IMR-90 (cell line): ENCODE measurements around the gene SPIN1. TPM values are rescaled to one million over a fixed set of nuclear protein-coding genes. Genes with fewer than 3 reads are reported as not detected.

ENCODE experiments used
- ATAC-seq: fragments of 200-7000 bp; cut with Tn5 transposase; 2 replicates; pipeline ENCODE4 v1.9.1; 2020; ENCODE audit warnings: low read depth, mild to moderate bottlenecking, moderate library complexity
- BruUV-seq: library from RNA; stranded (reverse); fragments of 400-500 nt; replicated peaks from 2 replicates; lab custom pipeline; 2021; lab: Mats Ljungman, UMichigan
- CTCF ChIA-PET: fragments of 300-600 bp; formaldehyde crosslinking; extraction: SDS; loops from one replicate; lab custom pipeline; 2021; ENCODE audit warnings: antibody characterized with exemption; lab: Yijun Ruan, JAX
- POLR2A ChIA-PET: fragments of 300-600 bp; sonication (Branson Sonifier 250); formaldehyde crosslinking; loops from one replicate; lab custom pipeline; 2022; ENCODE audit warnings: antibody characterized with exemption; ENCODE audit not compliant: unreplicated experiment; lab: Charles Lee
- DNase-seq: peaks from one replicate; pipeline ENCODE4 v3.0.0; 2013
- H2AFZ ChIP-seq: replicated peaks from 2 replicates; pipeline ENCODE3; 2013; ENCODE audit warnings: low read length, mild to moderate bottlenecking; ENCODE audit not compliant: poor library complexity
- H2AK5ac ChIP-seq: 2 replicates; pipeline ENCODE4 v1.6.1; 2013; ENCODE audit warnings: low read depth, low read length, inconsistent platforms
- H2AK9ac ChIP-seq: replicated peaks from 2 replicates; pipeline ENCODE3; 2013; ENCODE audit warnings: mild to moderate bottlenecking, low read depth, low read length, moderate library complexity; ENCODE audit not compliant: poor library complexity
- H2BK120ac ChIP-seq: 2 replicates; pipeline ENCODE4 v1.6.1; 2013; ENCODE audit warnings: low read depth, low read length, inconsistent platforms
- H2BK15ac ChIP-seq: 3 replicates; pipeline ENCODE4 v1.6.1; 2013; ENCODE audit warnings: low read depth, low read length, inconsistent platforms
- H2BK20ac ChIP-seq: 2 replicates; pipeline ENCODE4 v1.6.1; 2013; ENCODE audit warnings: low read depth, mild to moderate bottlenecking, inconsistent platforms, low read length, moderate library complexity
- H2BK5ac ChIP-seq: 2 replicates; pipeline ENCODE4 v1.6.1; 2013; ENCODE audit warnings: mild to moderate bottlenecking, low read depth, low read length, inconsistent platforms; ENCODE audit not compliant: poor library complexity, severe bottlenecking
- H3K14ac ChIP-seq: replicated peaks from 2 replicates; pipeline ENCODE4 v1.6.1; 2013; ENCODE audit warnings: low read depth, low read length, inconsistent platforms
- H3K18ac ChIP-seq: 2 replicates; pipeline ENCODE4 v1.6.1; 2013; ENCODE audit warnings: low read depth, low read length, control low read depth
- H3K23ac ChIP-seq: 2 replicates; pipeline ENCODE4 v1.6.1; 2013; ENCODE audit warnings: low read depth, low read length, inconsistent platforms
- H3K27ac ChIP-seq: 2 replicates; pipeline ENCODE4 v1.5.1; 2013; ENCODE audit warnings: mild to moderate bottlenecking, control low read depth, low read length; ENCODE audit not compliant: insufficient read depth
- H3K27me3 ChIP-seq: 2 replicates; pipeline ENCODE4 v1.6.1; 2013; ENCODE audit warnings: low read length; ENCODE audit not compliant: control insufficient read depth, insufficient read depth
- H3K36me3 ChIP-seq: 2 replicates; pipeline ENCODE4 v1.6.1; 2013; ENCODE audit warnings: low read length, mixed read lengths; ENCODE audit not compliant: control insufficient read depth, insufficient read depth
- H3K4ac ChIP-seq: 2 replicates; pipeline ENCODE4 v1.6.1; 2013; ENCODE audit warnings: low read depth, low read length, inconsistent platforms
- H3K4me1 ChIP-seq: 2 replicates; pipeline ENCODE4 v1.6.1; 2013; ENCODE audit warnings: low read length, mixed read lengths; ENCODE audit not compliant: control insufficient read depth, insufficient read depth
- H3K4me2 ChIP-seq: 2 replicates; pipeline ENCODE4 v1.6.1; 2013; ENCODE audit warnings: low read depth, mild to moderate bottlenecking, control low read depth, low read length, moderate library complexity
- H3K4me3 ChIP-seq: 2 replicates; pipeline ENCODE4 v1.5.1; 2013; ENCODE audit warnings: low read depth, mild to moderate bottlenecking, control low read depth, low read length, moderate library complexity; ENCODE audit not compliant: insufficient read depth
- H3K56ac ChIP-seq: 2 replicates; pipeline ENCODE4 v1.6.1; 2013; ENCODE audit warnings: low read length, inconsistent platforms; ENCODE audit not compliant: insufficient read depth; ENCODE audit errors: extremely low read depth
- H3K79me1 ChIP-seq, 2 experiments: 2 replicates each; pipeline ENCODE4 v1.6.1; 2013; ENCODE audit warnings: low read length in 2 of 2, inconsistent platforms in 1 of 2, low read depth in 1 of 2
- H3K9ac ChIP-seq: 2 replicates; pipeline ENCODE4 v1.6.1; 2013; ENCODE audit warnings: low read depth, low read length, control low read depth
- H3K9me1 ChIP-seq: 2 replicates; pipeline ENCODE4 v1.6.1; 2013; ENCODE audit warnings: low read length, inconsistent platforms; ENCODE audit not compliant: insufficient read depth
- H3K9me3 ChIP-seq: 2 replicates; pipeline ENCODE4 v1.6.1; 2013; ENCODE audit warnings: low read length; ENCODE audit not compliant: control insufficient read depth, insufficient read depth
- H4K20me1 ChIP-seq: 2 replicates; pipeline ENCODE4 v1.6.1; 2013; ENCODE audit warnings: low read length, inconsistent platforms; ENCODE audit not compliant: insufficient read depth
- H4K5ac ChIP-seq: 2 replicates; pipeline ENCODE4 v1.6.1; 2013; ENCODE audit warnings: mild to moderate bottlenecking, low read depth, low read length, control low read depth
- H4K8ac ChIP-seq, 2 experiments: 2 replicates each; pipeline ENCODE4 v1.6.1; 2013; ENCODE audit warnings: low read depth in 2 of 2, low read length in 2 of 2, control low read depth in 1 of 2, inconsistent platforms in 1 of 2
- H4K91ac ChIP-seq: 2 replicates; pipeline ENCODE4 v1.6.1; 2013; ENCODE audit warnings: low read depth, low read length, inconsistent platforms; ENCODE audit not compliant: insufficient read depth
- BHLHE40 ChIP-seq: fragments of 150-350 bp; IDR thresholded peaks from 2 replicates; pipeline ENCODE4 v1.6.1; 2016; ENCODE audit warnings: mild to moderate bottlenecking, low read depth, low read length
- CEBPB ChIP-seq: IDR thresholded peaks from 2 replicates; pipeline ENCODE4 v1.6.1; 2012; ENCODE audit warnings: low read depth, low read length, improper control_type of control experiment
- CHD1 ChIP-seq: IDR thresholded peaks from 2 replicates; pipeline ENCODE4 v1.6.1; 2012; ENCODE audit warnings: low read depth, low read length, improper control_type of control experiment
- CTCF ChIP-seq: conservative IDR thresholded peaks from 2 replicates; pipeline ENCODE4 v1.5.1; 2012; ENCODE audit warnings: mild to moderate bottlenecking, low read depth, low read length, improper control_type of control experiment
- ELK1 ChIP-seq: fragments of 150-350 bp; IDR thresholded peaks from 2 replicates; pipeline ENCODE4 v1.6.1; 2016; ENCODE audit warnings: low read depth, mild to moderate bottlenecking, low read length, moderate library complexity, borderline replicate concordance
- FOS ChIP-seq: fragments of 150-350 bp; IDR thresholded peaks from 2 replicates; pipeline ENCODE4 v1.6.1; 2016; ENCODE audit warnings: low read depth, low read length
- MAFK ChIP-seq: IDR thresholded peaks from 2 replicates; pipeline ENCODE4 v1.6.1; 2012; ENCODE audit warnings: low read depth, low read length, improper control_type of control experiment
- MAZ ChIP-seq: IDR thresholded peaks from 2 replicates; pipeline ENCODE4 v1.6.1; 2012; ENCODE audit warnings: low read depth, mild to moderate bottlenecking, low read length, improper control_type of control experiment, moderate library complexity, borderline replicate concordance
- MXI1 ChIP-seq: IDR thresholded peaks from 2 replicates; pipeline ENCODE4 v1.6.1; 2012; ENCODE audit warnings: low read depth, mild to moderate bottlenecking, low read length, moderate library complexity, borderline replicate concordance
- NFE2L2 ChIP-seq: fragments of 150-350 bp; IDR thresholded peaks from 2 replicates; pipeline ENCODE4 v1.6.1; 2016; ENCODE audit warnings: low read depth, mild to moderate bottlenecking, low read length
- POLR2A ChIP-seq: IDR thresholded peaks from 2 replicates; pipeline ENCODE4 v1.6.1; 2012; ENCODE audit warnings: mild to moderate bottlenecking, low read depth, low read length
- RAD21 ChIP-seq: IDR thresholded peaks from 2 replicates; pipeline ENCODE4 v1.6.1; 2012; ENCODE audit warnings: low read length, improper control_type of control experiment
- RFX5 ChIP-seq: IDR thresholded peaks from 2 replicates; pipeline ENCODE4 v1.8.0; 2012; ENCODE audit warnings: low read depth, mild to moderate bottlenecking, low read length, moderate library complexity
- SMC3 ChIP-seq: fragments of 150-350 bp; IDR thresholded peaks from 2 replicates; pipeline ENCODE4 v1.6.1; 2016; ENCODE audit warnings: low read depth, mild to moderate bottlenecking, antibody characterized with exemption, low read length, moderate library complexity
- USF2 ChIP-seq: fragments of 150-350 bp; IDR thresholded peaks from 2 replicates; pipeline ENCODE4 v1.6.1; 2017; ENCODE audit warnings: mild to moderate bottlenecking, antibody characterized with exemption, low read length, low read depth
- WGBS, 2 experiments: methylation state at CpG; one replicate each; pipeline versions ENCODE4 v1.1.5 to v1.1.7; 2013; ENCODE audit warnings: missing lambda C conversion rate in 2 of 2; ENCODE audit not compliant: insufficient read length in 1 of 2; ENCODE audit errors: extremely low coverage in 2 of 2; 5-methylcytosine and 5-hydroxymethylcytosine counted together
- dilution Hi-C: fragments of 300-500 bp; cut with HindIII; formaldehyde crosslinking; loops from one replicate; pipeline ENCODE4 v1.14.3; 2018; ENCODE audit warnings: low sequenced_read_pairs; ENCODE audit not compliant: unreplicated experiment
- in situ Hi-C: fragments of 300-500 bp; cut with MboI; formaldehyde crosslinking; loops from 3 replicates; pipeline ENCODE4 v1.14.3; 2019; ENCODE audit warnings: low sequenced_read_pairs, inconsistent platforms, mixed read lengths
- intact Hi-C: fragments of 100-400 bp; cut with micrococcal nuclease; formaldehyde crosslinking; loops from 2 replicates; pipeline ENCODE4 v1.10.0; 2022
- polyA plus RNA-seq, 3 experiments: library from polyadenylated mRNA; depleted of rRNA; stranded (reverse); fragments of >200 nt; gene quantifications; 2 replicates each; pipeline ENCODE4 v1.2.3, GENCODE V29; 2012; ENCODE audit warnings: low replicate concordance in 1 of 3
- total RNA-seq: library from RNA; depleted of rRNA; stranded (reverse); fragments of >200 nt; gene quantifications from 2 replicates; pipeline ENCODE4 v1.2.3, GENCODE V29; 2012

SPIN1 gene
- total and polyA plus RNA-seq, 2 of the 4 experiments (the other 2 are of a cell fraction): 63.3 to 141 TPM

- CTCF ChIA-PET: no interaction called here
- dilution Hi-C loops: no loop called here
- TF ChIP-seq CEBPB: no peak
- no peak for TF ChIP-seq MAFK
- no peak for TF ChIP-seq POLR2A
- no peak for TF ChIP-seq CTCF
- no peak for TF ChIP-seq FOS
- TF ChIP-seq MXI1: no peak
- TF ChIP-seq ELK1: no peak
- TF ChIP-seq RAD21: no peak
- TF ChIP-seq BHLHE40: no peak
- no peak for TF ChIP-seq MAZ
- TF ChIP-seq USF2: no peak
- no peak for TF ChIP-seq SMC3
- TF ChIP-seq NFE2L2: no peak
- no peak for TF ChIP-seq RFX5
- no peak for TF ChIP-seq CHD1
These were observed 110.6 kb downstream of the SPIN1 start for GRCh38 chr9:88498880-88499279.

More at GRCh38 chr9:88498880-88499279, 110.6 kb downstream of the SPIN1 start:
- Histone ChIP-seq H3K27ac (no peak overlapping the region), H3K56ac (no peak overlapping the region), H4K20me1 (no peaks in the 10 kb centered on the region), H3K4me1 (no peaks in the 10 kb centered on the region), H3K4me2 (no peak overlapping the region), H4K8ac (no peak overlapping the region), H2BK5ac (no peak overlapping the region), H2AK9ac (no peak overlapping the region), H2BK120ac (no peak overlapping the region), H3K14ac (no peak overlapping the region), H3K23ac (no peak overlapping the region), H2AK5ac (no peak overlapping the region), H3K79me1 (no peaks in the 10 kb centered on the region), H2BK15ac (no peak overlapping the region), H3K27me3 (no peaks in the 10 kb centered on the region), H3K4me3 (no peak overlapping the region), H3K18ac (no peak overlapping the region), H2BK20ac (no peak overlapping the region), H3K36me3 (no peaks in the 10 kb centered on the region), H2AFZ (no peak overlapping the region), H4K5ac (no peak overlapping the region), H3K9me3 (no peaks in the 10 kb centered on the region), H3K4ac (no peak overlapping the region), H3K9me1 (0 out of 2 replicates have a peak, but pooled peaks cover under 1% of the 10 kb centered on the region), H4K91ac (no peak overlapping the region), H3K9ac (no peak overlapping the region)
- POLR2A ChIA-PET: no interaction called here
- BruUV-seq: no TSS peak
- in situ Hi-C loops (no loop called here), intact Hi-C loops (no loop called here)
- DNase-seq (no peak), ATAC-seq (no peak)
- WGBS, 2 experiments: no CpG with 5 or more reads among the region's 6 CpGs
